SU-DHL-6 (cell line): ENCODE results near the gene EPB41.

Source experiments
- EZH2phosphoT487 ChIP-seq: fragments of 200-600 bp; sonication (generic), shearing (Covaris generic); conservative IDR thresholded peaks from 2 replicates; pipeline ENCODE4 v1.6.1; 2018; ENCODE audit warnings: mild to moderate bottlenecking, antibody characterized with exemption, low read length, moderate library complexity, mixed read lengths
- TF ChIP-seq, protein P1 (sequence below): fragments of 200-600 bp; sonication (generic); IDR thresholded peaks from one replicate; pipeline ENCODE4 v1.5.1; 2017; ENCODE audit warnings: antibody characterized with exemption, mild to moderate bottlenecking, low read length, moderate library complexity; ENCODE audit not compliant: insufficient read depth, poor library complexity, severe bottlenecking

DNA sequence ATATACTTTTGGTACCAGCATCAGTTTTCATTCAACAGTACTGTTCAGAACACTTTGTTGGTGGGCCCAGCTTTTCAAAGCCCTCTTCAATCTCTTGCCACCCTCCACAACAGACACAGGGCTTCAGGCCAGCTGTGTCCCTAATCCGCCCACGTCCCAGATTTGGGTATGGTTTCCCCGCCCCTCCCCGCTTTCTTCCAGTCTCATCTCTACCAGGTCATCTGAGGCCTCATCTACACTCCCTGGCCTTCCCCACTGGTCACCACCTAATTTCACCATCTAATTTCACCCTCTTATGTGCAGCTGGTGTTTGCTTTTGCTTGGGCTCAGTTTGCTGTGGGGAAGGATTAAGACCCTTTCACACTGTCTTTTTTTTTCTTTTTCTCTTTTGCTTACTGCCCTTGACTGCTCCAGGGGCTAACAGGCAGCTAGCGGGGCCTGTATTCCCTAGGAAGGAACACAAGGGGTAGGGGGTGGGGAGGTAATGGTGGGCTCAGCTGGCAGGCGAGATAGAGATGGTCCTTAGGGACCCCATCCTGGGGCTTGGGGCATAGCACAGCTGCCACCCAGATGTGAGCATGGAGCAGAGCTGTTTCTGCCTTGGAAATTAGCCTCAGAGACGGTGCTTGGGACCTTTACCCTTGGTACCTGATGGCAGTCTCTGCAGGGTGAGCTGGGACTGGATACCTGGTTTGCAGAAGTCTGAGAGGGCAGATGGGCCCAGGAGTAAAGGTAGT lies 3.8 kb upstream of the EPB41 start:
- TF ChIP-seq, protein P1, sequence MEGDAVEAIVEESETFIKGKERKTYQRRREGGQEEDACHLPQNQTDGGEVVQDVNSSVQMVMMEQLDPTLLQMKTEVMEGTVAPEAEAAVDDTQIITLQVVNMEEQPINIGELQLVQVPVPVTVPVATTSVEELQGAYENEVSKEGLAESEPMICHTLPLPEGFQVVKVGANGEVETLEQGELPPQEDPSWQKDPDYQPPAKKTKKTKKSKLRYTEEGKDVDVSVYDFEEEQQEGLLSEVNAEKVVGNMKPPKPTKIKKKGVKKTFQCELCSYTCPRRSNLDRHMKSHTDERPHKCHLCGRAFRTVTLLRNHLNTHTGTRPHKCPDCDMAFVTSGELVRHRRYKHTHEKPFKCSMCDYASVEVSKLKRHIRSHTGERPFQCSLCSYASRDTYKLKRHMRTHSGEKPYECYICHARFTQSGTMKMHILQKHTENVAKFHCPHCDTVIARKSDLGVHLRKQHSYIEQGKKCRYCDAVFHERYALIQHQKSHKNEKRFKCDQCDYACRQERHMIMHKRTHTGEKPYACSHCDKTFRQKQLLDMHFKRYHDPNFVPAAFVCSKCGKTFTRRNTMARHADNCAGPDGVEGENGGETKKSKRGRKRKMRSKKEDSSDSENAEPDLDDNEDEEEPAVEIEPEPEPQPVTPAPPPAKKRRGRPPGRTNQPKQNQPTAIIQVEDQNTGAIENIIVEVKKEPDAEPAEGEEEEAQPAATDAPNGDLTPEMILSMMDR, result no peak
- no peak for TF ChIP-seq EZH2phosphoT487
